Stimulated activated CD4-positive, alpha-beta T cell treated with anti-CD3 and anti-CD28 coated beads, Interleukin-4, amount 100 ng/mL, for 1 hour (primary cell): ENCODE results near the gene TMEM150B.
"Not testable (repeated sequence)": the region's sequence is repeated elsewhere in the genome, so short reads cannot be mapped to it uniquely, and the experiment has no call there.

Source experiments
- DNase-seq: peaks from one replicate; pipeline ENCODE4 v3.0.0-alpha.2; 2020

TMEM150B gene

GRCh38 chr19:55336101-55336500, 11.0 kb upstream of the TMEM150B start:
- DNase-seq = no peak

- DNase-seq = no peak
Measured at GRCh38 chr19:55333870-55334269, 8.7 kb upstream of the TMEM150B start.

DNA sequence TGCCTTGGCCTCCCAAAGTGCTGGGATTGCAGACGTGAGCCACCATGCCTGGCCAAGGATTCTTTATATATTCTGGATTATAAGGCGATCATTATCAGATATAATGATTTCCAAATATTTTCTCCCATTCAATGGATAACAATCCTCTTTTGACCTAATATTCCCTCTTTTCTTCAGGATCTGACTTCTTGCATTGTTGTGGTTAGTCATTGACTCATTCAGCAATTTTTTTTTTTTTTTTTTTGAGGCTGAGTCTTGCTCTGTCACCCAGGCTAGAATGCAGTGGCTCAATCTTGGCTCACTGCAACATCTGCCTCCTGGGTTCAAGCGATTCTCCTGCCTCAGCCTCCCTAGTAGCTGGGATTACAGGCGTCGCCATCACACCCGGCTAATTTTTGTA, 4.7 kb upstream of the TMEM150B start:
- DNase-seq = not testable (repeated sequence)

- DNase-seq = not testable (repeated sequence)
Measured at GRCh38 chr19:55328774-55329318, 3.7 kb upstream of the TMEM150B start.

DNA sequence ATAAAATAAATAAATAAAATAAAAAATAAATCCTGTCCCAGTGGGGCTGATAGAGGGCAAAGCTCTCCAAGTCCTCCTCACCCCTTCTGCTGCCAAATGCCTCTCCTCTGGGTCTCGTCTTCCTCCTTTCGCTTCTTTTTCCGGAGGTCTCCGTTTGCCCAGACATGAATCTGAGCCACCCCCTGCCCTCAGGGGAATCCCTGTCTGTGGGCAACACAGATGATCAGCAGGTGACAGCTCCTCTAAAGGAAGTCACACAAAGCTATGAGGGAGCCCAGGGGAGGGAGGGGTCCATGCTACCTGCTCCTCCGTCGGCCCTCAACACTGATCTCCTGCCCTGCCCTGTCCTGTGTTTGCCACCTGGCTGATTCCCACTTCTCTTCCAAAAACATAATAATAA, 479 bp downstream of the TMEM150B start:
- DNase-seq = no peak

DNA sequence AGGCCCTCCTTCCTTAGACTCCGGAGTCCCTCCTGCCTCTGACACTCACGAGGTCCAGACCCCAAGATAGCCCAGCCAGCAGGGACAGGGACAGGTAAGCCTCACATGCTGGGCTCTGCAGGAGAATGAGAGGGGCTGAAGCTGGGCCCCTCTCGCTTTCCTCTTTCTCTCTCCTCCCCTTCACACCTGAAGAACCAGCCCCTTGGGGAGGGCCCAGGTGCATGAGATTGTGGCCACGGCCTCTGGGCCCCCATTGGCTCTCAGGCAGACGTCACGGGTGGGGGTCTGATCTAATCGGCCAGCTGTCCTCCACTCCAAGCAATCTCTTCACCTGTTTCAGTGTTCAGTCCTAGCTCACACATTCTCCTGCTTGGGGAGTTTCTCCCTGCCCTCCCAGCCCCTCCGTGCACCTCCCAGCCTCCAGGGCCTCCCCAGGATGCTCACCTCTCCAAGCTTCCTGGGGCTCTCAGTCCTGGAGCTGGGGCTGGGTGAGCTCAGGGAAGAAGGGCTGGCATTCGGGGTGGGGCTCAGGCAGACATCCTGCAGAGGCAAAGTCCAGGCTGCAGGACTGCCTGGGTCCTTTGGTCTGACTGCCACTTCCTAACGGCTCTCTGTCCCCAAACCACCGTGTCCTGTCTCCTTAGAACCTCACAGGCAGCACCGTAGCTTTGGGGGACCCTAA, 2.8 kb downstream of the TMEM150B start:
- DNase-seq = no peak

GRCh38 chr19:55321466-55322137, 3.5 kb downstream of the TMEM150B start:
- no peak for DNase-seq

DNA sequence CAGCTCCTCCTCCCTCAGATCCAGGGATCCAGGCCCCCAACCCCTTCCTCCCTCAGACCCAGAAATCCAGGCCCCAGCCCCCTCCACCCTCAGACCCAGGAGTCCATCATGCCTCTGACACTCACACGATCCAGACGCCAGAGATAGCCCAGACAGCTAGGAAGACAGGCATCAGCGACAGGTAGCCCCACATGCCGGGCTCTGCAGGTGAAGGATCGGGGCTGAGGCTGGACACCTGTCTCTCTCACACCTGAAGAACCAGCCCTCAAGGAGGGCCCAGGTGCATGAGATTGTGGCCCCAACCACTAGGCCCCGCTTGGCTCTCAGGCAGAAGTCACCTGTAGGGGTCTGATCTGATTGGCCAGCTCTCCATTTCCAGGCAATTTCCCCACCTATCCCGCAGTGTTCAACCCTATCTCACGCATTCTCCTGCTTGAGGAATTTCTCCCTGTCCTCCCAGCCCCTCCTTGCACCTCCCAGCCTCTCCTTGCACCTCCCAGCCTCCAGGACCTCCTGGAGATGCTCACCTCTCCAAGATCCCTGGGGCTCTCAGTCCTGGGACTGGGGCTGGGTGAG, 4.2 kb downstream of the TMEM150B start:
- DNase-seq = no peak

DNA sequence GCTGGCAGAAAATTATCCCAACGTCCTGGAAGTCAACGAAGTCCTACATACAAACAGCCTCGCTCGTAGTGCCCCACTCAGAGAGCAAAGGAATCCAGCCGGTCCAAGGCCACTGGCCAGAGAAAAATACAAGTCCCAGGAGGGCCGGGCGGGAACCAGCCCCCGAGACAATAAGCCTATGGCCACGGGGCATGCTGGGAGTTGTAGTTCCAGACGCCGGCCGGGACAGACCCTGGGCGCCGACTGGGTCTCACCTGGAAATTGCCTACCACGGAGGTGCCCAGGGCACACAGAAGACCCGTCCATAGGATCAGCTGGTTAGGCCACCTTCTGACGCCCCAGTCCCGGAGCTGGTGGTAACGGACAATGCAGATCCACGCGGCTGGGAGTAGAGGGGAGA, 5.4 kb downstream of the TMEM150B start:
- no peak for DNase-seq

DNA sequence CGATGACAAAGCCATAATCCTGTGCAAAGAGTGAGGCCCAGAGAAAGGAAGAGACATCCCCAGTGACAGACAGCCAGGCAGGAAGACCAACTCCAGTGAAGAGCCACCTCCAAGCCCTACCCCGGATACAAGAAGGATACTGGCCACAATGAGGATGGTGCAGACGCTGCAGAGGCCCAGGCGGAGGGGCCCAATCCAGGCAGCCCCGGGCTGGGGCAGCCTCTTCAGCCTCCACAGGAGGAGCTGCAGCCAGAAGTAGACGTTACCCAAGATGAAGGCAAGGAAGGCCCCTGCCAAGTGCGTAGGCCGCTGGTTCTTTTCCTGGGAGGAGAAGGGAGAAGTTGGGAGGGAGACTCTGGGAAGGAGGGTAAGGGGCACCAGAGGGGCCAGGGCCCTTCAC, 8.5 kb downstream of the TMEM150B start:
- no peak for DNase-seq

DNA sequence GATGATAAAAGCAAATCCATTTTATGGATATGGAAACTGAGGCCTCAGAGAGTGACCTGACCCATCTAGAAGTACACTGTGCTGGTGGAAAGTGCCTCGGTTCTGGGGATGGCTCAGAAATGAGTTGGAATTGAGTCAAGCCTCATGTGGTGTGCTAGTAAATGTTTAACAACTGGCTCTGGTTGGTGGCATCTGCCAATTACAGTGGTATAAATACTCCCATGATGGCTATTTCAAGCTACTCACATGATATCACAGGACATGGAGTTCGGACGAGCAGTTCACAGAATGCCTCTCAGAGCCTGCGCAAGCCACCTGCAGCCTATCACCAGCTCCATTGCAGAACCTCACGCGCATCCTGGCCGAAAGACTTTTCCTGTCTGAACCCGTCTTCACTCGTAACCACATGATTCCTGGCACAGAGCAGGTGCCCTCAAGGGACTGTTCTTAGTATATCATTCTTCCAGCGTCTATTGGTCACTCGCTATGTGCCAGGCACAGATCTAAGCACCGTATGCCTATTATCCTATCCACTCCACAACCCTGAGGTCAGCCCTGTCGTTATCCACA, 9.1 kb downstream of the TMEM150B start:
- DNase-seq = no peak

DNA sequence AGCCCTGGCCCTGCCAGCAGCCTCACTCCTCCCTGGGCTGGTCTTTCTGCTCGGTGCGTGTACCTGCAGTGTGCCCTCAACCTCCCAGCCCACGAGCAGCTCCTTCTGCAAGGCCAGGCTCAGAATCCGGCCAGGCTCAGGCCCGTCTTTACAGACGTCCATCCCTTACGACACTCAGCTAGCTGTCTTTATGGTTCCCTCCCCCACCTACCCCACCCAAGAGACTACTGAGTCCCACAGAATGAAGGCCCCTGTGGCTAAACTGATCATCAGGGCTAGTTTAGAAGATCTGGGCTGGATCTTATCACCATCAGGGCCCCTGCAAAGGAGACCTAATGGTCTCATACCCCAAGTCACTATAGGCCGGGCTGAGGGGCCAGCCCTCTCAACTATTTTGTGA, 10.7 kb downstream of the TMEM150B start:
- DNase-seq = no peak

DNA sequence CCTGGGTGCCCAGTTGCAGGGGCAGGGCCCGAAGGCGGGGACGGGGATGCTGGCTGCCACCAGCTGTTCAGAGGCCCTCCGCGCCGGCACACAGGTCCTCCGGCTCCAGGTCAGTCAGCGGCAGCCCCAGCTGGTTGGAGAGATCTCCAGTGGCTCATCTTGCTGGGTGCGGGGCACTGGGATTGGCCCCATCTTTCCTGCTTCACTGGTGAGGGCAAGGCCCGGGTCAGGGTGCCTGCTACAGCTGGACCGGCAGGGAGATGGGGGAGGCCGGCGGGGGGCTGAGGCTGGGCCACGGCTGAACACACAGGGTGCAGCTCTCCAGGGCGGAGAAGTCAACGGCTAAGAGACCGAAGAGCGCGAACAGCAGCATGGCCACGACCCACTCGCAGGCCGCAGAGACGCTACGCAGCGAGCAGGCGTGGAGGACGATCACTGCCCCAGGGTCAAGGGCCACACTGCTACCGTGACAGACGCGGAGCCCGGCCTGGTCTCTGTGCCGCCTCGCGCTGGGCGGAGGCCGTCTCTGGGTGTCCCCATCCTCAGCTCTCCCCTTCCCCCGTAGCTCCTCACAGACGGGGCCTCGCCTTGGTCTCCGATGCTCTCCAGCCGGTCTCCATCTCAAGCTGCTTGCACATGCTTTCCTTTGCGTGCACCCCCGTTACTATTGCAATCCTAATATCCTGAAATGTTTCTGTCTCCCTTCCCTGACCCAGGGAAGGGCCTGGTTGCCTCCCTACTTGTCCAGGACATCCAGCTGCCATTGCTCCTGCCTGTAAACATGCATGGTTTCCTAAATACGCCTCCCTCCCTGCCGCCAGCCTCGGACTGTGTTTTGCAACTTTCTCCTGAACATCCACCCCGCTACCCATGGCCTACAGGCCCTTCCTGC, 12.3 kb downstream of the TMEM150B start:
- DNase-seq = no peak

DNA sequence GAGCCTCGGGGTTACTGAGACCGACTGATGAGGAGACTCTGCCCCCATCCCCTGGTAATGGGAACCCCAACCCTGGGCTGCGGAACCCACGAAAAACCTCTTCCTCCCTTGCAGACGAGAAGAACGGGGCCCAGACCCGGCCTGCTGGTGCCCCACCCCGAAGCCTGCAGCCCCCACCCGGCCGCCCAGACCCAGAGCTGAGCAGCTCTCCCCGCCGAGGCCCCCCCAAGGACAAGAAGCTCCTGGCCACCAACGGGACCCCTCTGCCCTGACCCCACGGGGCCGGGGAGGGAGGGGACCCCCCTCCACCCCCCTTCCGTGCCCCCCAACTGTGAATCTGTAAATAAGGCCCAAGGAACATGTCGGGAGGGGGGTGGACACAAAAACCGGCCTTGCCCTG, 13.3 kb downstream of the TMEM150B start:
- DNase-seq = no peak

- DNase-seq = no peak
Measured at GRCh38 chr19:55311397-55311796, 13.7 kb downstream of the TMEM150B start.

GRCh38 chr19:55310498-55310897, 14.6 kb downstream of the TMEM150B start:
- DNase-seq = no peak

- no peak for DNase-seq
Measured at GRCh38 chr19:55309448-55309847, 15.7 kb downstream of the TMEM150B start.

DNA sequence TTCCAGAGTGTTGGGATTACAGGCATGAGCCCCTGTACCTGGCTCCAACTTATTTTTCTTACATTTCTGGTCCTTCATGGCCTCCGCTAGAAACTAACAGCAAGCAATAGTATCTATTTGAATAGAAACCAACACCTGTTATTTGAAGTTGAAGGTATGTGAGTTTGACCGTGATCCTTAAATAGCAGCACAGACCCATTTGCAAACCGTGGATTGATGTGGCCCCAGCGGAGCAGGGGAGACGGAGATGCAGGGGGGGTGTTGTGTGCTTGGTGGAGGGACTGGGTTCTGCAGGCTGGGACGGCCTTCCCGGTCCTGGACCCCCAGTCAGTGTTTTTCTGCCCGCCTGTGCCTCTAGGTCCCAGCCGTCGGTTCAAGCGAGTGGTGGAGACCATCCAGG, 16.9 kb downstream of the TMEM150B start:
- no peak for DNase-seq

DNA sequence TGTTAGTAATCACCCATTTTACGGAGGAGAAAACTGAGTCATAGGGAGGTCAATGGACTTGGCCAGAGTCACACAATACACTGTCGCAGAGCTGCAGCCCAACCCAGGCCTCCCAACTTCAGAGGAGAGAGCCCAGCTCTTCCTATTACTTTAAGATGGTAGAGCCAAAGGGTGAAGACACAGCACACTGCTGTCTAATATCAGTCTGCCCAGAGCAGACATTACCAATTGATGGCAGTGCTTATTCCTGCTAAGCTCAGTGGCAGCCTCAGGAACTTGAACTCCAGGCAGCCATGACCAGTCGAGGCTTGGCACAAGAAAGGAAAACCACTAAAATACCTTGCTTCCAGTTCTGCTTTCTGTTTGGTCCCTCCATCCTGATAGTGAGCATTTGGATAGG, 18.4 kb downstream of the TMEM150B start:
- DNase-seq = no peak

DNA sequence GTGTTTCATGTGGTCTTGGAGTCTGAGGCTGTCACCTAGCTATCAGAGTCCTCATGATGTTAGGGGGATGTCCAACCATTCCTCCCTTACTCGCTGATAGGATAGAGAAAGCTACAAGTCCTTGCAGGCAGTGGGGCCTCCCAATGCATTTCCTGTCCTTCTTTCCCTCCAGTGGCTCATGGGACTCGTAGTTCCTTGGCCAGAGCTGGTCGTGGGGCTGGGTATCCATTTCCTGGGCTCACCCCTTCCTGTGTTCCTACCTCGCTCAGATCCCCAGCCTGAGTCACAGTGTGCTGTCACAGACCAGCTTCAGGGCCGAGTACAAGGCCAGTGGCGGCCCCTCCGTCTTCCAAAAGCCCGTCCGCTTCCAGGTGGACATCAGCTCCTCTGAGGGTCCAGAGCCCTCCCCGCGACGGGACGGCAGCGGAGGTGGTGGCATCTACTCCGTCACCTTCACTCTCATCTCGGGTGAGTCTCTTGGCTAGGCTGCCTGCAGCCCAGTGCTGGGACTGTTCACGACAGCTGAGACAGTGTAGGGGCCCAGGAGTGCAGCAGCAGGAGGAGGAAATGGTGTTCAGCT, 19.1 kb downstream of the TMEM150B start:
- DNase-seq = no peak

GRCh38 chr19:55305491-55305890, 19.6 kb downstream of the TMEM150B start:
- peak; percentile 55 for DNase-seq

DNA sequence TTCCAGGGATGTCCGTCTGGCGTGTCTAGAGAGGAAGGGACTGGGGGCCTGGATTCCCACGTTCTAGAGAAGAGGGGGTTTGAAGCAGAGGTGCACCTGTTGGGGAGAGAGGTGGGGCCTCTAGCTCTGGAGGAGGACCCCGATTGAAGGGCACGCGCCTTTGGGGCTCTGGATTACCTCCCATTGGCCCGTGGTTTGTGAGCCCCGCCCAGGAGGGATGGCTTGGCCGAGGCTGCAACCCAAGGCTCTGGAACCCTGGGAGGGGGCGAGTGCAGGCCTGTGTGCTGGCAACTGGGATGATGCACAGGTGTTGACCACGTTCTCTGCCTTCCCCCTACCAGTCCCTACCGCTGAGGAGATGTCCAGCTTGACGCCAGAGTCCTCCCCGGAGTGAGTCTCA, 20.2 kb downstream of the TMEM150B start:
- no peak for DNase-seq
